HG03565 (cell line): ENCODE measurements around the gene TATDN2.
"Not testable (repeated sequence)": the region's sequence is repeated elsewhere in the genome, so short reads cannot be mapped to it uniquely, and the experiment has no call there.

Experiments used
- ATAC-seq: cut with Tn5 transposase; IDR thresholded peaks from one replicate; pipeline ENCODE4 v1.9.1; 2021; ENCODE audit warnings: mild to moderate bottlenecking, moderate library complexity; ENCODE audit not compliant: unreplicated experiment

Gene TATDN2

DNA sequence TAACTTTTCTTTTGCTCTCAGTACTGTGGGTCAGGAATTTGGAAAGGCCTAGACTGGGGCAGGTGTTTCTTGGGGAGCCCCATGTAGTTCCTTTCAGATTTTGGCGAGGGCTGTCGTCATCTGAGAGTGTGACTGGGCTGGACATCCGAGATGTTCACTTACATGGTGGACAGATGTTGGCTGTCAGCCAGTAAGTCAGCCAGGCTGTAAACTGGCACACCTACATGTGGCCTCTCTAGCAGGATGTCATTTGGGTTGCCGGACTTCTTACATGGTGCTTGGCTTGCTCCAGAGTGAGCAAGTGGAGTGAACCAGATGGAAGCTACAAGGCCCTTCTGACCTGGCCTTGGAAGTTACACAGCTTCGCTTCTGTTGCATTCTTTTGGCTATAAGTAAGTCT is 20.7 kb downstream of the TATDN2 start:
- ATAC-seq, result no peak

DNA sequence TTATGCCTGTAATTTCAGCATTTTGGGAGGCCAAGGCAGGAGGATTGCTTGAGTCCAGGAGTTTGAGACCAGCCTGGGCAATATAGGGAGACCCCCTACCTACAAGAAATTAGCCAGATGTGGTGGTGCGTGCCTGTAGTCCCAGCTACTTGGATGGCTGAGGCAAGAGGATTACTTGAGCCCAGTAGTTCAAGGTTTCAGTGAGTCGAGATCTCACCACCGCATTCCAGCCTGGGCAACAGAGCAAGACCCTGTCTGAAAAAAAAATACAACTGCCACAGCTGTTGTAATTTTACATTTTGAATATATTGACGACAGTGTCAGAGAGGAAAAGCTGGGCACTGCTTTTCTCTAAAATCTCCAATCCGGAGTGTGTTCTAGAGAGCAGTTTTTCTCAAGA is 21.2 kb downstream of the TATDN2 start:
- no peak for ATAC-seq

DNA sequence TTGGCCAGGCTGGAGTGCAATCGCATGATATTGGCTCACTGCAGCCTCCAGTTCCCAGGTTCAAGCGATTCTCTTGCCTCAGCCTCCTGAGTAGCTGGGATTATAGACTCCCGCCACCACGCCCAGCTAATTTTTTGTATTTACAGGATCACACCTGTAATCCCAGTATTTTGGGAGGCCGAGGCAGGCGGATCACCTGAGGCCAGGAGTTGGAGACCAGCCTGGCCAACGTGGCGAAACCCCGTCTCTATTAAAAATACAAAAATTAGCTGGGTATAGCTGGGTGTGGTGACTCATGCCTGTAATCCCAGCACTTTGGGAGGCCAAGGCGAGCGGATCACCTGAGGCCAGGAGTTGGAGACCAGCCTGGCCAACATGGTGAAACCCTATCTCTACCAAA is 24.2 kb downstream of the TATDN2 start:
- ATAC-seq, result not testable (repeated sequence)

DNA sequence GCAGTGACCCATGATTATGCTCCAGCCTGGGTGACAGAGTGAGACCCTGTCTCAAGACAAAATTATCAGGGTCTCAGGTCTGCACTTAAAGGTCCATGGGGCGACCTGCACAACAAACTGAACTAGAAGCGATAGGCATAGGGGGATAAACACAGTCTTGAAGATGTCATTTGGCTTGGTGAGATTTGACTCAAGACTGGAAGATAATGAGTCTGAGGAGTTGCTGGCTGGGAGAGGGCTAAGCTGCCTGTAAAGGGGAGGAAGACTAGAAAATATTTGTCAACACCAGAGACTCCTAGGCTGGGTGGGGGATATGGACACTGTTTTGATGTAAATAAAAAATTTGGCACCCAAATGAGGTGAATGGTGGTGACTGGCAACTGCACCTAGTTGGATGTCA is 24.7 kb downstream of the TATDN2 start:
- no peak for ATAC-seq

DNA sequence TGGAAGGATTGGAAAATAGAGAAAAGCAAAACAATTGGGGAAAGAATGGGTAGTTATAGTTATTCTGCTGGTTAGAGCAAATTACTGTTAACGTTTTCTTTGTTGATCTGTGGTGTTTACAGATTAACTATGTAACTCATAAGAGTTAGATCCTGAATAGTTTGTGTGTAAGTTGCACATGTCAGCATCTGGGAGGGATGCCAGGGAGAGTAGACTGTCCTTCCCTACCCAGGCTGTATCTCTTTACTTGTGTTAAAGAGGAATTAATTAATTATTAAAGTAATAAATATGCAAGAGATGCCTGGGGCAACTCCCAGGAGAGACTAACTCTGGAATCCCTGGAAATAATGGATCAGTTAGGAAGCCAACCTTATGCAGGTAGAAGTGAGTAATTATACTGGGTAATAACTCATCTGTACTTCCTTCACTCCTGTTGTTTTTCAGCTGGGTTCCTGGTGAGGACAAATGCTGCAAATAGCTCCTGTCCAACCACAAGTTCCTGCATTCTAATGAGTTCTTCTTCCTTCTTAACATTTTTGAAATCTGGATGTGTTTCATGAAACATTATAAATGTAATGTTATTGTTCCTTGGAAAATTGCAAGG is 25.5 kb downstream of the TATDN2 start:
- no peak for ATAC-seq

DNA sequence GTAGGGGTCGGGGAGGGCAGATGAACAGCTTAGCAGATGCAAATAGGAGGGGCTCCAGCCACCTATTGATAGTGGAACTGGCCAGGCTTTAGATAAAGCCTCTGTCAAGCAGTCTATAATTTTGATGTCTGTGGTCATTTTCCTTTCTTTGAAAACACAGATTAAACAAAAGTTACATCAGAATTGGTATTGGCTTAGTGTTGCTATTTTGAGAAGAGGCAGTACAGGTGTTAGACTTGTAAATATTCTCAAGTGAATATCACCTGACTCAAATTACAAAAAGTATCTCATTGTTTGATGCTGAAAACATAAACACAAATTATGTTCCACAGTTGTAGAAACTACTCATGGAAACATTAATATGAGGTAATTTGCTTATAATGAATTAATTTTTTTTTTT is 26.3 kb downstream of the TATDN2 start:
- ATAC-seq, result no peak

DNA sequence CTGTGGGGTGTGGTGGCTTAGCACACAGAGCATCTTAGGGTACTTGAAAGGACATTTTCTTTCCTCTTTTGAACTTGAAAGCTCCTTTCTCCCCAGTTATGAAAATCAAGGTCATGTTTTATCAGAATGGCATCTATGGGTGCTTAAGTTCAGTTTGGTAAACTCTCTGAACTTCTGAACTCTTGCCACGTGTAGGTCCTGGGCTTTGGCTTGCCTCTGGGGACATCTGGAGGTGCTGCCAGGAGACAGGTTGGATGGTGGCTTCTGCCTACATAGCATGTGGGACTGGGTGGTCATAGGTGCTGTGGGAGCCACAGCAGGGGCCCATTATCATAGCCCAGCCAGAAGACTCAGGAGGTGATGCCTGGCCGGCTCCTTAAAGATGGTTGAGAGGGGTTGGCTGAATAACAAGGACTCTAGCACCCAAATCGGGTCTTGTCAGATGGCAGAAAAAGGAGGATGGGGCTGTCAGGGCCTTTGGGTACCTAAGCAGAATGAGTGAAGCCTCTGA is 28.9 kb downstream of the TATDN2 start:
- no peak for ATAC-seq

DNA sequence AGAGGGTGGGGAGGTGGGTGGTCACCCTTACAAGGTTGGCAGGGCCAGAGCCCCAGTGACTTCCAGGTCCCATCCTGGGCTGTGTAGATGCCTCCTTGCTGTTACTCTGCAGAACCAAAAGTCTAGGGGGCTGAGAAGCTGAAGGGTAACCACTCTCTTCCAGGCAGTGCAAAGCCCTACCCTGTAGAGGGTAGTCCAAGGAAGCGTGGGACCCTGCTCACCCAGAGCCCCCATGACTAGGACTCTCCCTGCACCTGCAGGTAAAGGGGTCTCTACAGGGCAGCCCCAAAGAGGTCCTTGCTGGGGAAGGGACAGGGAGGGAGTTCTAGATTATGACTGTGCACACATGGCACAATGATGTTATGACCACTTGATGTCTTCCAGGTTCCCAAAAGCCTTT is 30.2 kb downstream of the TATDN2 start:
- no peak for ATAC-seq

DNA sequence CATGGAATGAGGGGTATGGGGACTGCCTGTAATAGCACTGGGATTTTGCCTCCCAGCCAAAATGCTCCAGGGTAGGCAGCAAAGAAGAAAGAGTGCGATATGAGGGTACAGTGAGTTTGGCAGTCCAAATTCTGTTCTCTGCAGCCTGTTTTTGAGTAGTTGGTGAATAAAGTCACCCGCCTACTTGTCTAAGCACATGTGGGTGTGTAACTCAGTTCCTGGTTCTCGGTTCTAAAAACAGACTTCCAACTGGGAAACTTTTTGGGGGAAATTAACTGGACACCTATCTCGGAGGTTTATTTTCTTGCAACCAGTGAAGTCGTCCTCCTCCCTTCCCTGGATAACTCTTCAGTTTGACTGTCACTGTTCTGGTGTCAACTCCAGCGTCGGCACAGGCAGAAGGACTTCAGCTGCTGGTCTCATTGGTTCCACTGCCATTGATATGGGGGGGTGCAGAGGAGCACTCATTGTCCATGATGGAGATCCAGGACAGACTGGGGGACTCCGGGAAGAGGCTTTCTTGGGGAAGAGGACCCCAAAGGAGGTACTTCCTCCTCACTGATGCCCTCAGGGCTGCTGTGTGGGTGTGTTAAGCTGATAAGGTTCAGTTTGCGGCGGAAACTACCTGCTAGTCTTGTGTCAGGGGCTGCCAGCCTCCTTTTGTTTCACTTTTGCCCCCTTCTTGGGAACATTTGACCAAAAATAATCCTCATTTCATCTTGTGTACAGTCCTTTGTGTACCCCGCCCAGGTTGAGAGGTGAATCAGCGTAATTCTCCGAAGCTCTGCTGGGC is 31.3 kb downstream of the TATDN2 start:
- no peak for ATAC-seq

DNA sequence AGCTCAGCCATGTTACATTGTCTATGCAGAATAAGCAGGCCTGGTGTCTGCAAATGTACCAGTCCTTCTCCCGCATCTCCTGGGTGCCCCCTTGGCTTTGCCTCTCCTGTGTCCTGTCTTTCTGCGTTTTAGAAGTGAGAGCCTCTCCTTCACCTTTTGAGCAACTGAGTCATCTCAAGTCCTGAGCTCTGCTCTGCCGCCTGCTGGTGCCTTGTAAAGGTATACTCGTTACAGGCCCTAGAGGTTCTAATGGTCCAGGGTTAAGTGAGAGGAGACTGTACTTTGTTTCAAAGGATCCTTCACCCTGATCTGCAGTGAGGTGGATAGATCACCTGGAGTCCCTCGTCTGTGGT is 31.9 kb downstream of the TATDN2 start:
- ATAC-seq, result no peak

DNA sequence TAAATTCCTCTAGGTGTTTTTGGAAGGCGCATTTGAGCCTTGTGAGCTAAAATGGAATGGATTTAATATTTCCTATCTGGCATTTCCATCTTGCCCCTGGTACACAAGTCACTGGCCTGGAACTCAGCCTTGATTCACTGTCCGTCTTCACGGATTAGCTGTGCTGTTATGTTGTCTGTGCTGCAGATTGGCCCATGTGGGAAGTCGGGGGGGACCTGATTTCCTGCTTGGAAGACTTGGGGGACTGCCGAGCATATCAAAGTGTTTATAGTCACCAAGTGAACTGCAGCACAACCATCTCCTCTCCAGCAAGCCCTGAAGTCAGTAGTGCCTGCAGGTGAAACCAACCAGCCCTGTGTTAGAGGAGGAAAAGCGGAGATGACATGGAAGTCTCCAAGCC is 32.3 kb downstream of the TATDN2 start:
- ATAC-seq, result no peak

DNA sequence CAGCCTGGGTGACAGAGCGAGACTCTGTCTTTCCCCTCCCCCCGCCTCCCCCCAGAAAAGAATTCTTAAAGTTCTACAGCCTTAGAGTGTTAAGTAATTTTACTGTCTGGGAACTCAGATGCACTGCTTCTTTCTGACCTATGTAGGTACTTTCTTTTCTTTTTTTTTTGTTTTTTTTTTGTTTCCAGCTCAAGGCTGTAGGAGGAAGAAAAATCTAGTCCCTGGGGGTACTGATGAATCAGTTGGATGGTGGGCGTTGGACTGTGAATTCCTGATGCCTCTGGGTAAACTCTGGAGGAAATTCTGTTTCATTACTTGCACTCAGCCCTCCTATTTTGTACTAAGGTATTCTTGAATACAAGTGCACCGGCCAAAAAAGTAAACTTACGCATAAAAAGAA is 33.7 kb downstream of the TATDN2 start:
- ATAC-seq, result no peak

DNA sequence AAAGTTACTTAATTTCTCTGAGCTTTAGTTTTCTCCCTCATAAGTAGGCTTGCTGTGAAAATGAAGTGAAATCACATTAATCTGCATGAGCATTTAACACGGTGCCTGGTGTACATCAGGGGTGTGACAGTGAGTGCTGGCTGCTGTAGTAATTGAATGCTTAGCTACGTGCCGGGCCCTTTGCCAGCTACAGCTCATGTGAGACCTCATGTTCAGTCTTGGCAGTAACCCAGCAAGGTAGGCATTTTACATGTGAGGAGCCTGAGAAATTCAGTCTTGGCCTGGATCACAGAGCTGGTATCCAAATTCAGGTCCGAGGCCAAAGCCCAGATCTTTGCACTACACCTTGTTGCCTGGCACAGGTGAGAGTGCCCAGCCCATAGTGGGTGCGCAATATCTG is 35.4 kb downstream of the TATDN2 start:
- no peak for ATAC-seq

DNA sequence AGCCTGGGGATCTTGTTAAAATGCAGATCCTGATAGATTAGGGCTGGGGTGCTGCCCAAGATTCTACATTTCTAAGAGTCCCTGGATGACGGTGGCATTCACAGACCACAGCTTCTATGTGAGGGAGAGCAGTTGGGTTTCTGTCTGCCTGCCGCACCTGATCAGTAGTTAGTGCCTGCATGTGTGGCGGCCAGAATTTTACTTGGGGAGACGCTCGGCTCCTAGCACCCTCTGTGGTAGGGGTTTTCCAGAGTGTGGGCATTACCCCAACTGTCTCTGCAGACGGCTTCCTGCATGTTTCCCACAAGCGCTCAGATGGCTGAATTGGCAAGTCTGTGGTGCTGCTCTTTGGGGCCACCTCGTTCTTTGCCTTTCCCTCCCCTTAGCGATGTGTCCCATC is 36.2 kb downstream of the TATDN2 start:
- ATAC-seq, result no peak

DNA sequence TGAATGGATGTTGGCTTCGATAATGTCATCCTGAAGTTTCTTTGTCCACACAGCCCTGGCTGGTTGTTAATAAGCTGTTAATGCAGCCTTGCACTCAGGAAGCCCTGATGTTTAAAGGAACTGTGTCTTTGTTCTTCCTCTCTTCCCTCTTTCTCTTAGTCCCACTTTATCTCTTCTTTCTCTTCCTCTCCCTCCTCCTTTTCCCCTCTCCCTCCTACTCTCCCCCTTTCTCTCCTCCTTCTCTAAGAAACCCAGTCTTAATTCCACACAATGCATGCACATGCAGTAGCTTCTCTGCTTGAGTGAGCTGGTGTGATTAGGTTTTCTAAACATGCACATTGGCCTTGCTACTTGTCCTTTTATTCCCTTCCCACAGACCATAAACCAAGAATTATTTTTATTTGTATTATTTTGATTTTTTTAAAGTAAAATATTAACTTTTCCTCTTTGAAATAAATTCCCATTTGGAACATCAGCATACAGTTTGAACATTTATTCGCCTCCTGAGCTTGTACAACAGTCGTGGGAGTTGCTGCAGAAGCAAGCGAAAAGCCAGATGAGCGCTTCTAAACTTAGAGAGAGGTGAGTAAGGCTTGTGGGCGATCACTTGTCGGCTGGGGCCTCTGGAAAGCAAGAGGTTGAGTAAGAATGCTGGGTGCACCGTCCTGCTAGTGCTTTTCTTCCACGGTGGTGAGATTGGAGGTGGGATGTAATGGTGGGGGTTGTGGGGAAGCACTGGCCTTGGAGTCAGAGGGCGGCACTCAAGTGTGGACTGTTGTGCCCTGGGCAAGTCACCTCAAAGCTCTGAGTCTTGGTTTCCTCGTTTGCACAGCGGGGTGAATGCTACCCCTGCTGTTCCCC is 37.2 kb downstream of the TATDN2 start:
- no peak for ATAC-seq

DNA sequence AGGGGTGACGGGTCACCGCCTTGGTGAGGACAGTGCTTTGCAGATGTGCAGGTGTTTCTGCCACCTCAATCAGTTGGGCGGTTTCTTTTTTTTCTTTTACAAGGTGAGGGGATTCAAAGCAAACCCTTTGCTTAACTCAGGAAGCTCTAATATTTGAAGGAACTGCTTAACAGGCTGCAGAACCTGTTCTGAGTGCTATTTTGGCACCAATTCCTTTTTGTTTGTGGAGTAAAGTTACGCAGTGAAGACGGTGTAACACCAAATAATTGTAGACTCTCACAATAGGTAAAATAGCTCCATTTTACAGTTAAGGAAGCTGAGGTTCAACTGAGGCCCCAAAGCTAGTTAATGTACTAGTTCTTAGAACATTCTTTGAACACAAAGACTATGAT is 37.9 kb downstream of the TATDN2 start:
- ATAC-seq, result no peak

DNA sequence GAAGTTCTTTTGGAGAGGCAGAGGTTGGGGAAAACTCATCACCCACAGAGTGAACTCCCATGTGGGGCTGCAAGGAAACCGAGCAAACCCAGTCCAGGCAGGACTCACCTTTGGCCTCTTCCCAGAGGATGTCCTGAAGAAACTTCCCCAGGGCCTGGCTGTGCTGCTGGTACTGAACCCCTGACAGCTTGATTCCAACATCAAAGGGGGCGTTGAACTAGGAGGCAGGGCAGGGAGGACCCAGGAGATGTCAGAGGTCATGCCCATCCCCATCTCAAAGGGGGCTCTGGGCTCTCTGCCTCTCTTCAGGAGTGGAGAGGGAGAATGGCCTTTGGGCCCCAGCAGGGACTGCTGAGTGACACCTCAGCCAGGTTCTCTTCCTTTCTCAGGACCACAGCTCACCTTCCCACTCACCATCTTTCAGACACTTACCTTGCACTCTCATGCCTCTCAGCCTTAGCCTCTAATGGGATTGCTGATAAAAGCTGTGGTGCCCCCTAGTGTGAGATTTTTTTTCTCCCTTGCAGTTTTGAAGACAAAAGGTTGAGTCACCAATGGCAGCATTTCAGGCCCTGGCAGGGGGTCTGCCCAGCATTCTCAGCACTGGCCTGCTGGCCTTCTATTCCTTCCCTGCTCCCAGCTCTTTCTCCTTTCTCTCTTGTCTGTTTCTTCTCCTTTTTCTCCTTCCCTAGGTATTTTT is 38.5 kb downstream of the TATDN2 start:
- no peak for ATAC-seq

DNA sequence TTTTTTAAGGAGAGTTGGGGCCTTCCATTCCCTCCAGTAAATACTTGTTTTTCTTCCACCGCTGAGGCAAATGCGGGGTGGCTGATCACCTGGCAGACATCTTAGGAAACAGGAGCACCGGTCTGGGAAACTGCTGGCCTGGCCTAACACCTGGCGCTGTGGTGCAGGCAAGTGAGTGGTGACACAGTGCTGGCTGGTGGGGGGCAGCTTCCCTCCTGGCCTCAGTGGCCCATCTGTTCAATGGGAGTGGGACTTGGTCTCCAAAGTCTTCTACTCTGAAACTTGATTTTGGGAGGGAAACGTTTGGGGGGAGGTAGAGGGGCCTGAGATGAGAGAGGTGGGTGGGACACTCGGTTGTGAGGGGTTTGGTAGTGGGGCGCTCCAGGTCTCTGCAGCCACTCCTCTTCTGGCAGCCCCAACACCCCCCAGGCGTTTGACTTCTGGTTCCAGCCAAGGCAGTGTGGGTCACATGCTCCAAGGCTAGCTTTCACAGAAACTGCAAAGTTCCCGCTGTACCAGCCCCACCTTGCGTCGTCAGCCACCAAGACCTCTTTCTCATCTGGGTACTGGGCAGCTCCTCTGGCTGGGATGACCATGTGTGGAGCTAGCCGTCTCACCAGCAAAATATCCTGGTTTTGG is 39.8 kb downstream of the TATDN2 start:
- ATAC-seq, result no peak

DNA sequence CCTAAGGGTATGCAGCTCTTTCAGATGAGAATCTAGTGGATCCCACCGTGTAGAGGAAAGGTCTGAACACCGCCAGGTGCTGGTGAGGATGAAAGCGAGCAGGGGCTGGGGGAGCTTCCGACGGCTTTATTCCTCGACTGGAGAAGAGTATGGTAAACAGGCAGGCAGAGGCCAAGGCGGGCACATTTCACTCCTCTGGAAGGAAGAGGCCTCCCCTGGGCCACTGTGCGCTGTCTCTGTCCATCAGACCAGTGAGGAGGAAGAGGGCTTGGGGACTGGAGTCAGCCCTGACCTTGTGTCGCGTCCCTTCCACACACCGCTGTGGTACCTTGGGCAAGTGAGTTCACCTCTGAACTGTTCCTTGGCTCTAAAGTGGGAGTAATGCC is 40.3 kb downstream of the TATDN2 start:
- no peak for ATAC-seq

DNA sequence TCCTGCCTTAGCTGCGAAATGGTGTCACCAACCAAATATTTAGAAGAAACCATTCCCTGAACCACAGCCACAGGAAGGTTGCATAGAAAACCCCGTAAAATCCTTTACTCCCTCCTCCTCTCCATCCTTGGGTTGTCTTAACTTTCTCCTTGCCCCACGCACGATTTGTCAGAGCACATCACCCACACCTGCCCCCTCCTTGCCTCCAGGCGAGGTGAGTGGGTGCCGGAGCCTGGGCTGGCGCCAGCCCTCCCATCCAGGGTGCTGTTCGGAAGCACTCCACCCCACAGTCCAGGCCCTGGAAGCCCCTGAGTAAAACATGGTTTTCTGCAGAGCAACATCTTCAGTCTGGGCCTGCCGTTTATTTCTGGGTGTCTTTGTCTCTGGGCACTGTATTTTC is 40.8 kb downstream of the TATDN2 start:
- no peak for ATAC-seq
